ENCODE data around the gene CCR4.
"Not testable (repeated sequence)": the region's sequence is repeated elsewhere in the genome, so short reads cannot be mapped to it uniquely, and the experiment has no call there.

Gene CCR4

DNA sequence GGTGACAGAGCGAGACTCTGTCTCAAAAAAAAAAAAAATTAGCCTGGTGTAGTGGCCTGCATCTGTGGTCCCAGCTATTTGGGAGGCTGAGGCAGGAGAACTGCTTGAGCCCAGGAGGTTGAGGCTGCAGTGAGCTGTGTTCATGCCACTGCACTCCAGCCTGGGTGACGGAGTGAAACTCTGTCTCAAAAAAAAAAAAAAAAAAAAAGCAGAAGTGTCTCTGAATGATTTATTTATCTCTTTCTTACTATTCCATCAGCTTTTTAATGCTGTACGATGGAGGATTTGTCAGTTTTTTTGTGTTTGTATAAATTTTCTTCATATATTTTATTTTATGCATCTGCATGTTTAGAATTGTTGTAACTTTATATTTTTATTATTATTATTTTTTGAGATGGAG lies 33.5 kb downstream of the CCR4 start:
- not testable (repeated sequence) for DNase-seq

- DNase-seq = no peak
Observed at GRCh38 chr3:32989171-32989570, 37.7 kb downstream of the CCR4 start.

DNA sequence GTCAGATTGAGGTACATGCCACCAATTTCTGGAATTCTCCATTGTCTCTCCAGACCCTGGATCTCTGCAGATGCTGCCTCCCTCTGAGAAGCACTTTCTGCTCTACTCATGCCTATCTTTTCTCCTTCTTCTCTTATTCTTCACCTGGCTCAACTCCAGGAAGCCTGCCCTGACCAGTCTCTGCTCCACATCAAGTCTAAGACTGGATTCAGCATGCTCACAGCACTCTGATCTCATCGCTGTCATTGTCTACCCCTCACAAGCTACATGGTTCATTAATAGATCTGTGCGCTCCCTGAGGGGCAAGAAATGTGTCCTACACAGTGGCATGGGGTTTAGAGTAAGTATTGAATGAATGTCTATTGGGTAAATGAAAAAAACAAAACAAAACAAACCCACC lies 38.7 kb downstream of the CCR4 start:
- DNase-seq = no peak

DNA sequence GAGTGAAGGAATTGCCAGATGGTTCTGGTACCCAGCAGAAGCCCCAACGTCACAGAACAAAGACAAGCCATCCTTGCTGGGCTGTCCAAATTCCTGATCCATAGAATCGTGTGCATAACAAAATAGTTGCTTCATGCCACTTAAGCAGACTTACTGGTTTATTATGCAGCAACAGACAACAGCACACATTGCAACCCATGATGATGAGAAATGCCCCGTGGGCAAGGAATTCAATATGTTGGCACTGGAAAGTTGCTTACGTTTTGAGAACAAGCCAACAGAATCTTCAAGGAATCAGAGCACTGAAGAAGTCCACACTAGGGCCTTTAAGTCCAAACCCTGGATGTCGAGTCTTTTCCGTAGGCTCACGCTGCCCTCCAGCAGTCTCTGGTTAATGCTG lies 40.3 kb downstream of the CCR4 start:
- no peak for DNase-seq

DNA sequence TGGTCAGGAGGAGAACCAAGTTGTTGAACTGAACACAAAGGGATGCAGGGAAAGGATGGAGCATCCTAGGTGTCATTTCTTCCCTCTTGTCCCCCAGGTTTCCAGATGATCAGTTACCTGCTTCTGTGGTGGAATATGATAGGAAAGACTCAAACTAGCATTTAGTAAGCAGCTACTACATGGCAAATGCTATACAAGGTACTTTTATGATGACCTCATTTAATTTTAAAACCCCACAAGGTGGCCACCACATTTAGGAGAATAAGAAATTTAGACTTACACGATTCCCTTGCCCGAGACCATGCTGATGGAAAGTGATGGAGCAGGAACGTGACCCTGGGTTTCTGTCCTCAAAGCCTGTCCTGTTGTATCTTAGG lies 40.9 kb downstream of the CCR4 start:
- DNase-seq = no peak

DNA sequence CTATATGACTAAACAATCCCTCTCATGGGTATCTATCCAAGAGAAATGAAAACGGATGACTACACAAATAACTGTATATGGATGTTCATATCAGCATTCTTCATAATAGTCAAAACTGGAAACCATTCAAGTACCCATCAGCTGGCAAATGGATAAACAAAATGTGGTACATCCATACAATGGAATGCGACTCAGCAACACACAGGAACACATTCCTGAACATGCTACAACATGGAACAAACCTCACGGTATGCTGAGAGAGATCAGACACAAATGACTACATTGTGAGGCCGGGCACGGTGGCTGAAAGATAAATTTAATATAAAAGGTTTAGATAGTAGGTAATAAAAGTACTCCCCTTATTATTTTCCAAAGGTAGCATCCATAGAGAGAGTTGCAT lies 42.6 kb downstream of the CCR4 start:
- no peak for DNase-seq

- DNase-seq = no peak
Observed at GRCh38 chr3:32995098-32995497, 43.7 kb downstream of the CCR4 start.

DNA sequence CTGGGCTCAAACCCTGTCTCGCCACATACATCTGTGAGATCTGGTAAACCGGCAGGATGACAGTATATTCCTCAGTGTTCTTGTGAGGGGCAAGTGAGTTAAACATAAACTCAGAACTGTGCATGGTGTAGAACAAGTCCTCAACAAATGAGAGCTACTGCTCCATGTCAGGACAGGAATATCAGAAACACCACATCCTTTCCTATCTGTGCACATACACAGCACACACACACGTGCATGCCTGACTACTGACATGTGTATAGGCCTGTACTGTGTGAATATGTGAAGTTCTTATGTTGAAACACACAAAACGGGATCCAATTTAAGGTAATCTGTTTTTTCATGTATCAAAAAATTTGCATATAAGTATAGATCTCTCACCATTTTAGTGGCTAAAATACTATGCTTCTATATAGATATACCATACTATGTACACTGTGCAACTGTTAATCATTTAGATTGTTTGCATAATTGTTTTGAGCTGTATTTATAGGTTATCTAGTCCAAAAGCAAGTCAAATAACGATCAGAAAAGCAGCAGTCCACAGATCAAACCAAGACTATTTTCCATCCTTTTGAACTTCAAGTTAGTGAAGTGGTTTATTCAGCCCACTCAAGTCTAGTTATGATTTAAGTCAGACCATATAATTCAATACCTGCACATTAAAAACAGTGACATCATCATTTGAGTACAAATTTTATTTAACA lies 44.8 kb downstream of the CCR4 start:
- DNase-seq = no peak

DNA sequence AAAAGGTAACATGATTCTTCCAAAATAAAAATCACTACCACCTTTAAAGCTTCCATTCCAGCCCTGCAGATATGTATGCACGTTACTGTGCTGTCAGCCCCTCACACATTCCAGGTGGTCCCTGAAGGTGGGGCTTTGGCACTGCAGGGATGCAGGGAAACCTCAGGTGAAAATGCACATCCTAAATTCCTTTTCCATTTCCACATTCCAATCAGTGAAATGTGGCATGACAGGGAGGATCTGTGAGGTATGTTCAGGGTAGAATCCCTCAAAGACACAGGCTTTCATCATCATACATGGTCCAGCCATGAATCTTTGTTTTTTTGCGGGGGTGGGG lies 45.3 kb downstream of the CCR4 start:
- no peak for DNase-seq

- DNase-seq = no peak
Observed at GRCh38 chr3:32998631-32999451, 47.4 kb downstream of the CCR4 start.

- no peak for DNase-seq
Observed at GRCh38 chr3:33000691-33001385, 49.4 kb downstream of the CCR4 start.

GRCh38 chr3:33001889-33002288 lies 50.4 kb downstream of the CCR4 start:
- DNase-seq = no peak

DNA sequence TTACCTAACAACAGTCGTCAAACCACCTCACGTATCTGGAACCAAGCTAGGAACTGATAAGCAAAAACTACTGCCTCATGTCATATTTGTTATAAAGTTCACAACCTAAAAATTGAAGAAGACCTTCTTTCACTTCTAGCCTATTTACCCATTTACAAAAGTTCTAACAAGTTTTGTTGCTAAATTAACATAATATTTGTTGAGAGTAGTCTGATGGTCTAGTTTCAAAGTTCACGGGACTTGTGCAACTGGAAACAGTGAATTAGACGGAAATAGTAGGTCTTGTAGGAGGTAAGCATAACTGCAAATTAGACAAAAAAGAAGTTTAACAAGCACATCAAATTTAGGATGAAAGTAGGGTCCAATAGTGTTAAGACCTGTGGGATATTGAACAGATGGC lies 51.9 kb downstream of the CCR4 start:
- DNase-seq = no peak

DNA sequence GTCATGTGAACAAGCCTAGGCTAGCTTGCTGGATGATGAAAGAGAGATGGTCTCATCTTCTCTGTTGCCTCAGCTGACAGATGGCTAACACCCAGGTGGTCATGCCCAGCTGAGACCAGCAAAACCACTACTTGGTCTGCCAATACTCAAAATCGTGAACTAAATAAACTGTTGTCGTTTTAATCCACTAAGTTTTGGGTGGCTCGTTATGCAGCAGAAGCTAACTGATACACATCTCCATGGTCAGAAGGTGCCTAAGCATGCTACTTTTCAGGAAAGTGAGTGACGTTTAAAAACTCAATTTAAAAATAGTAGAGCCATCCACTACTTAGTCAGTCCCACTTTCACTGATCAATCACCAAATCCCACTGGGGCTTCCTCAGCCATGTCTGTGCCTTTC lies 52.8 kb downstream of the CCR4 start:
- DNase-seq = no peak

- DNase-seq = no peak
Observed at GRCh38 chr3:33004961-33005360, 53.5 kb downstream of the CCR4 start.
